ENCODE results near the gene PSMA8.
"Not testable (repeated sequence)": the region's sequence is repeated elsewhere in the genome, so short reads cannot be mapped to it uniquely, and the experiment has no call there.

- not testable (repeated sequence) for TF ChIP-seq POLR2A (IDR thresholded peaks at IDR 0.05; ENCODE audit: low read length); GATA1 (IDR thresholded peaks at IDR 0.05; ENCODE audit: low read depth, low read length)
Measured at GRCh38 chr18:26121994-26122393, 11.7 kb upstream of the PSMA8 start.
